Measurements from ENCODE around the gene TCEA3. TPM values are rescaled to one million over a fixed set of nuclear protein-coding genes. Genes with fewer than 3 reads are reported as not detected.

The TCEA3 gene
- total RNA-seq, 1 experiment from 2014 or later = not detected

GRCh38 chr1:23428136-23428905 lies 3.8 kb upstream of the TCEA3 start:
- H3K27me3 ChIP-seq = no peaks in the 10 kb centered on the region
- no peak for DNase-seq
- H3K9me3 ChIP-seq = no peaks in the 10 kb centered on the region

DNA sequence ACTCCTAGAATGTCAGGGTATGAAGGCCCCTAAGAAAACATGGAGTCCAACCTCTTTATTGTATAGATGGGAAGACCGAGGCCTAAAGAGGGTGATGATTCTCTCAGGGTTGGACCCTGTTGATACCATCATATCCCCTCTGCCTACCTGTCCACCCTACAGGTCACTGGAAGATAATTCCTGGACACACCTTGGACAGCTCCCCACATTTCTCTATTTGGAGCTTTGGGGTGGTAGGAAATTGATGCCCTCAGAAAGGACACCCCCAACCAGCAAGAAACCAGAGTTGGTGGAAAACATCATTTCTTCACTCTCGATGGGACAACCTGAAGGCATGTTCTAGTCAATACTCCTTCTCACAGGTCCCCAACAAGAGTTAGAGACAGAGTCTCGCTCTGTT lies 3.0 kb upstream of the TCEA3 start:
- H3K4me3 ChIP-seq = no peak overlapping the region
- no peak for DNase-seq
- no peaks in the 10 kb centered on the region for H3K36me3 ChIP-seq
- H3K27me3 ChIP-seq = no peaks in the 10 kb centered on the region
- H3K9me3 ChIP-seq = no peaks in the 10 kb centered on the region

More at GRCh38 chr1:23428136-23428905, 3.8 kb upstream of the TCEA3 start:
- Histone ChIP-seq H3K36me3 (no peaks in the 10 kb centered on the region), H3K4me3 (no peak overlapping the region)

DNA sequence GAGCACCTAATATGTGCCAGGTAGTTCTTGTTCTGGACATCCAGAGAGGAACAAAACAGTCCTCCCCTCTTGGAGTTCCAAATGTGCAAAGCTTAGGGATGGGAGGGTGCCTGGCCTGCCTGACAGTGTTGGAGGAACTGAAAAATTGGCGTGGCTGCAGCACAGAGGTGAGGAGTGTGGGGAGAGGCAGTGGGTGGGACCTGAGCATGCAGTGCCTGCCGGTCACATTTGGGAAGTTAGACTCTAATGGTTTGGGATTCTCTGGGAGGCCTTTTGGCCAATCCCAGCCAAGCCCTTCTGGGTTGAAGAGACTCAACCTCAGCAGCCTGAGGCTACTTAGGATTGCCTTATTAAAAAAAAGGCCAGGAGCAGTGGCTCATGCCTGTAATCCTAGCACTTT lies 2.3 kb upstream of the TCEA3 start:
- H3K27me3 ChIP-seq = no peaks in the 10 kb centered on the region
- H3K4me3 ChIP-seq = no peak overlapping the region
- no peaks in the 10 kb centered on the region for H3K9me3 ChIP-seq
- no peak for DNase-seq
- H3K36me3 ChIP-seq = no peaks in the 10 kb centered on the region

DNA sequence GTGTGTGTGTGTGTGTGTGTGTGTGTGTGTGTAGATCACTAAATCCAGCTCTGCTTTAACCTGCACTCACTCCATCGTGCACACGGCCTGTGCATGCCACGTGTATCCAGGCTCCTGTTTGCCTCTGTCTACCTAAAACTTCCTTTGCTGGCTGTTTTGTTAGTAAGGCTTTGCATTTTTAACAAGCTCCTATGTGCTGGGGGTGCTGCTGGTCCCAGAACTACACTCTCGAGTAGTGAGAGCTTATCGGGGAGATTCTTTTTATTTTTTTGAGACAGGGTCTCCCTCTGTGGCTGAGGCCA lies 596 bp upstream of the TCEA3 start:
- H3K9me3 ChIP-seq = no peaks in the 10 kb centered on the region
- no peaks in the 10 kb centered on the region for H3K36me3 ChIP-seq
- DNase-seq = no peak
- no peak overlapping the region for H3K4me3 ChIP-seq
- no peaks in the 10 kb centered on the region for H3K27me3 ChIP-seq

- no peaks in the 10 kb centered on the region for H3K27me3 ChIP-seq
- H3K4me3 ChIP-seq = no peak overlapping the region
- DNase-seq = no peak
- no peaks in the 10 kb centered on the region for H3K9me3 ChIP-seq
- H3K36me3 ChIP-seq = no peaks in the 10 kb centered on the region
Measured at GRCh38 chr1:23423415-23424292, 894 bp downstream of the TCEA3 start.

GRCh38 chr1:23422941-23423340 lies 1.6 kb downstream of the TCEA3 start:
- Histone ChIP-seq H3K9me3 (no peaks in the 10 kb centered on the region), H3K27me3 (no peaks in the 10 kb centered on the region), H3K36me3 (no peaks in the 10 kb centered on the region), H3K4me3 (no peak overlapping the region)
- DNase-seq = no peak

- Histone ChIP-seq H3K9me3 (no peaks in the 10 kb centered on the region), H3K4me3 (no peak overlapping the region), H3K27me3 (no peaks in the 10 kb centered on the region), H3K36me3 (no peaks in the 10 kb centered on the region)
- DNase-seq = peak; percentile 39
Measured at GRCh38 chr1:23422241-23422877, 2.2 kb downstream of the TCEA3 start.

- Histone ChIP-seq H3K27me3 (no peaks in the 10 kb centered on the region), H3K36me3 (no peaks in the 10 kb centered on the region), H3K9me3 (no peaks in the 10 kb centered on the region), H3K4me3 (no peak overlapping the region)
- peak; percentile 13 for DNase-seq
Measured at GRCh38 chr1:23421753-23422240, 2.8 kb downstream of the TCEA3 start.

DNA sequence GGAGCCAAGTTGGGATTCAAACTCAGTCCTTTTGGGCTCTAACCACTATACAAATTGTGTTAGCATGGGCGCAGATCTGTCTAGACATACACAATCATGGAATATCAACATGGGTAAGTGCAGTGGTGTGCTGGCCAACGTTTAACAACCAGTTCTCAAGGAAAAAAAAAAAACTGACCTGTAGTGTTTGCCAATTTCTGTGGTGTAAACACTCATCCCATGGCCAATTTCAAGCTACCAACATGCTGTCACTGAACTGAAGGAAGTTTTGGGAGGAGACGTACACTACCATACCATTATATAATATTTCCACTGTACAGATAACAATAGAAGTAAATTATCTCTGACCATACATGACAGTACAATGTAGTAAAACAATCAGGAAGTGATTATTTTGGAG lies 3.2 kb downstream of the TCEA3 start:
- no peak overlapping the region for H3K4me3 ChIP-seq
- DNase-seq = no peak
- no peaks in the 10 kb centered on the region for H3K36me3 ChIP-seq
- no peaks in the 10 kb centered on the region for H3K27me3 ChIP-seq
- H3K9me3 ChIP-seq = no peaks in the 10 kb centered on the region

DNA sequence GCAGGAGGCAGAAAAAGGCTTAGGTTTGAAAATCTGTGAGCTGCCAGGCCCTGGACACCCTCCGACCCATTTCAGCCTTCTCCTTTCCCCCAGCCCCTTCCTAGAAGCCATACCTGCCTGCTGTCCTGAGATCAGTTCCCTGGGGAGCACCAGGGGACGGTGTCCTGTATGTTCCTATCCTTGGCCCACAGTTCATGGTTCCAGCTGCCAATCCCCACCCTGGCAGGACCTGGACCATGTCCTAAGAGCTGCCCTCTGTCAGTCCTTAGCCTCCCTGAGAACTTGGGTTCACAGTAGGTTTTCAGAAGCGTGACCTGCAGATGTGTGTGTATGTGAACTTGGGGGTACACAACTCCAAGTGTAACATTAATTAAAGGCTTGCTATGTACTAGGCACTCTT lies 3.8 kb downstream of the TCEA3 start:
- no peak overlapping the region for H3K4me3 ChIP-seq

DNA sequence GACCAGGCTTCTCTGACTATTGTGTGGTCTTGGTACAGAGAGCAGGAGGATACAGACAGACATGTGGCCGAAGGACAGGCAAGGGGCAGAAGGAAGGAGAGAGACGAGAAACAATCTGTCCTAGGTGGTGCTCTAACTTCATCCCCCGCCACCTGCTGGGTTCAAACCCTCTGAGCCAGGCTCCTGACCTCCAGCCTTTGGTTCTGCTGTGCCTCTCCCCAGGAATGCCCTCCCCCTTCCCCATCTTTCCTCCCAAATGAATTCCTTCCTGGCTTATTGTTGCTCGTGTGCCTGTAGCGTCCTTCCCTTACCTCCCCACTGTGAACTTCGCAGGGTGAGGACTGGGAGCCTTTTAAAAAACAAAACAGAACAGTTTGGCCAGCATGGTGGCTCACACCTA lies 5.4 kb downstream of the TCEA3 start:
- no peak overlapping the region for H3K4me3 ChIP-seq
- DNase-seq = no peak
- H3K9me3 ChIP-seq = no peaks in the 10 kb centered on the region
- no peaks in the 10 kb centered on the region for H3K36me3 ChIP-seq
- H3K27me3 ChIP-seq = no peaks in the 10 kb centered on the region

More for the DNA sequence above, 3.8 kb downstream of the TCEA3 start:
- Histone ChIP-seq H3K36me3 (no peaks in the 10 kb centered on the region), H3K27me3 (no peaks in the 10 kb centered on the region), H3K9me3 (no peaks in the 10 kb centered on the region)
- DNase-seq = no peak

GRCh38 chr1:23417570-23417969 lies 7.0 kb downstream of the TCEA3 start:
- Histone ChIP-seq H3K36me3 (no peaks in the 10 kb centered on the region), H3K27me3 (no peaks in the 10 kb centered on the region), H3K4me3 (no peak overlapping the region), H3K9me3 (no peaks in the 10 kb centered on the region)
- no peak for DNase-seq

DNA sequence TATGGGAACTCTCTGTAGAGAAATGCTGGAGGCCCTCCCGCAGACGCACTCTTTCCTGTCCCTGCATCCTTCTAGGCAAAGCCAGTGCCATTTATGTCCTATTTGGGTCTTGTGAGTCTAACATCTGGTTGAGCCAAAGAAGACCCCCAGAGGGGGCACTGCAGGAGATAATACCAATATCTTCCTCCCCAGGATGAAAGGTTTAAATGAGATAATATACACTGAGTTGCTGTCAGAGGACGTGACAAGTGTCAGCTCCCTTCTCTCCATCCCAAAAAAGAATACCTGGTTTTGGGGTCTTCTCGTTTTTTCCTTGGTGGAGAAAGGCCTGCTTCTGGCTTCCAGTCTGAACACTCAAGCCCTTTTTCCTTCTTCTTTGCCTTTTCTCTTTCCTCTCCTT lies 7.6 kb downstream of the TCEA3 start:
- no peaks in the 10 kb centered on the region for H3K9me3 ChIP-seq
- DNase-seq = no peak
- H3K27me3 ChIP-seq = no peaks in the 10 kb centered on the region
- no peaks in the 10 kb centered on the region for H3K36me3 ChIP-seq
- H3K4me3 ChIP-seq = no peak overlapping the region

DNA sequence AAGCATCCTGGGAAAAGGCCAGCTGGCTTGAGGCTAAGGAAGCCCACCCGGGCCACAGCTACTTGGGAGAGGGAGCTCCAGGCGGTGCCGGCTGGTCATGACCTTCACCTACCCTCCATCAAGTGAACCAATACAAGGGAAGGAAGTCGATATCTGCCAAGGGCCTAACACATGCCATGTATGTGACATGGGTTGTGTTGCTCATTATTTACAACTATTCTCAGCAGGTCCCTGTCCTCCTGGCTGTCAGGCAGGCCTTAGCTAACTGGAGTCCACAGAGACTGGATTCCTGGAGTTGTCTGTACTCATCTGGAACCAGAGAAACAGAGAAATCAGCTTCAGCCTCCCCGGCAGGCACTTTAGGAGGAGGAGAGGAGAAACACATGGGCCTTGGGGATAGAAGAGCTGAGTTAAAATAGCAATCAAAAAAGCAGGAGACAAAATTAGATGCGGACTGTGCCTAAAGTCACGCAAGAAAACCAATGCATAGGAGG lies 15.7 kb downstream of the TCEA3 start:
- Histone ChIP-seq H3K4me3 (no peak overlapping the region), H3K27me3 (no peaks in the 10 kb centered on the region), H3K9me3 (no peaks in the 10 kb centered on the region), H3K36me3 (no peaks in the 10 kb centered on the region)
- no peak for DNase-seq

DNA sequence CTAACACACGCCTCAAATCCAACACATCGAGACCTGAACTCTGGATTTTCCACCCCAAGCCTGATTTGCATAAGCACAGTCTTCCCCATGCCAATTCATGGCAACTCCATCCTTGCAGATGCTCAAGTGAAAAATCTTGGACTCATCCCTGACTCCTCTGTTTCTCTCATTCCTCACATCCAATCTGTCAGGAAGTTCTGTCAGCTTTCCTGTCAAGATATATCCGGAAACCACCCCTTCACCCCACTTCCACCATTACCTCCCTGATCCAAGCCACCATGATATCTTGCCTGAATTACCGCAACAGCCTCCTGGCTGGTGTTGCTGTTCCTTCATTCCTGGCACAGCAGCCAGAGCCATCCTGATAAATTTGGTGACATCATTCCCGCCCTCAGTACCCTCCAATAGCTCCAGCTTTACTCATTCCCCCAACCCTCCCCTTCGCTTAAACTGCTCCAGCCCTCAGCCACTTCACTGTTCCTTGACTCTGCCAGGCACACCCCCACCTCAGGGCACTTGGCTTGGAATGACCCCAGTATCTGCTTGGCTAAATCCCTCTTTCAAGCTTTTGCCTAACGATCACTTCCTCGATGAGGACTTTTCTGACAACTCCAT lies 17.4 kb downstream of the TCEA3 start:
- H3K9me3 ChIP-seq = no peaks in the 10 kb centered on the region
- H3K4me3 ChIP-seq = no peak overlapping the region
- peak; percentile 49 for DNase-seq
- H3K36me3 ChIP-seq = no peaks in the 10 kb centered on the region
- no peaks in the 10 kb centered on the region for H3K27me3 ChIP-seq

- Histone ChIP-seq H3K27me3 (no peaks in the 10 kb centered on the region), H3K9me3 (no peaks in the 10 kb centered on the region), H3K4me3 (no peak overlapping the region), H3K36me3 (no peaks in the 10 kb centered on the region)
- DNase-seq = no peak
Measured at GRCh38 chr1:23405946-23406345, 18.6 kb downstream of the TCEA3 start.

Measured in MG63 (cell line).